ENCODE results near the gene SLFN12.

SLFN12 gene

DNA sequence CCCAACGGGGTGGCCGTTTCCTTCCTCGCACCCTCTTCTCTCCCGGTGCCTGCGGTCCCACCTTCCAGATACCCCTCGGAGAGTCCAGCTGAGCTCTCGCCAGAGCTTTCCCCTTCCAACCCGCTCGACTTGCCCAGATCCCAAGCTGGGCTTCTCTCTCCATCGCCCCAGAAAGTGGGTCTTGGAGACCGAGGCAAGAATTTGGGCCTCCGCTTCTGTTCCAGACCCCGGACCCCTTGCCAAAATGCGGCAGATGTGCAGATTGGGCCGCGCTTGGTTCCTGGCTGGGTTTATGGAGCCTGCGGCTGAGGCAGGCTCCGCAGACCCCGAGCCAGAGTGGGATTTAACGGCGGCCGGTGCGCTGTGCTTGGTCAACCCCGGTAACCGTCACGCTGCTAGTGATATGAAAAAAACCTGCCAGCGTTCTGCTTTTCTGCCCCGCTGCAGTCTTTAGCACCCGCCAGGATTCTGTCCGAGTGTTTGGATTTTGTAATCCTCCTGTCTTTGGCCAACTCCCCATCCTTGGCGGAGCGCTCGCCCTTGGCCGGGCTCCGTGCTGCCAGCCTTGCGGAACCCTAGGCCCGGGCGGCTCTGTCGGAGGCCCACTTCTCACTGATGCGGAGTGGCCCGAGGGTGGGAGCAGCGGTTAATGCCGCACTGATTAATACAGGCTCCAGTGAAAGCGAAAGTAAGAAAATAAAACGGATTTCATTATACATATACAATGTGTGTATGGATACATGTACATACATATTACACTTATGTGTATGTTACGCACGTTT is 58.1 kb downstream of the SLFN12 start:
- TF ChIP-seq, protein P1, sequence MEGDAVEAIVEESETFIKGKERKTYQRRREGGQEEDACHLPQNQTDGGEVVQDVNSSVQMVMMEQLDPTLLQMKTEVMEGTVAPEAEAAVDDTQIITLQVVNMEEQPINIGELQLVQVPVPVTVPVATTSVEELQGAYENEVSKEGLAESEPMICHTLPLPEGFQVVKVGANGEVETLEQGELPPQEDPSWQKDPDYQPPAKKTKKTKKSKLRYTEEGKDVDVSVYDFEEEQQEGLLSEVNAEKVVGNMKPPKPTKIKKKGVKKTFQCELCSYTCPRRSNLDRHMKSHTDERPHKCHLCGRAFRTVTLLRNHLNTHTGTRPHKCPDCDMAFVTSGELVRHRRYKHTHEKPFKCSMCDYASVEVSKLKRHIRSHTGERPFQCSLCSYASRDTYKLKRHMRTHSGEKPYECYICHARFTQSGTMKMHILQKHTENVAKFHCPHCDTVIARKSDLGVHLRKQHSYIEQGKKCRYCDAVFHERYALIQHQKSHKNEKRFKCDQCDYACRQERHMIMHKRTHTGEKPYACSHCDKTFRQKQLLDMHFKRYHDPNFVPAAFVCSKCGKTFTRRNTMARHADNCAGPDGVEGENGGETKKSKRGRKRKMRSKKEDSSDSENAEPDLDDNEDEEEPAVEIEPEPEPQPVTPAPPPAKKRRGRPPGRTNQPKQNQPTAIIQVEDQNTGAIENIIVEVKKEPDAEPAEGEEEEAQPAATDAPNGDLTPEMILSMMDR (IDR thresholded peaks at IDR 0.05) = no peak

DNA sequence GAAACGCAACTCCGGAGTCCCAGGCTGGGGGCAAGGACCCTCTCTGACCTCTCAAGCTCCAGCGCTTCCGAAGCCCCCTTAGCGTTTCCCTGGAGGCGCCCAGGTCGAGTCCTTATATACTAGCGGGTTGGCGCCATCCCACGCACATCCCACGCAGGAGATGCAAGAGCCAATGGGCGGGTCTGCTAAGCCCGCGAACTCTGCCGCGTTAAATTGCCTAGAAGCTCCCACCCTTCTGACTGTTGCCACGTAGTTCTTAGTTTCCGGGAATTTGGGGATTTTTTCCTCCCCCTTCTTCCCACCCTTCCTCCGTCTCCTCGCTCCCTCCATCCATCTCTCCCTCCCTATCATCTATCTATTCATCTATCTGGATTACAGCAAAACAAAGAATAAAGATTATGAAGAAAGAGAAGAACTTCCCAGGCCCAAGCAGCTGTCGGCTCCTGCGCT is 58.7 kb downstream of the SLFN12 start, which contains the start of gene SLFN11:
SLFN11 (minus strand) TSS at position 88 of the 450 bp plus-strand sequence. CDS start 9,814 bp downstream, outside the sequence.
- TF ChIP-seq, protein P1 (IDR thresholded peaks at IDR 0.05) = no peak

DNA sequence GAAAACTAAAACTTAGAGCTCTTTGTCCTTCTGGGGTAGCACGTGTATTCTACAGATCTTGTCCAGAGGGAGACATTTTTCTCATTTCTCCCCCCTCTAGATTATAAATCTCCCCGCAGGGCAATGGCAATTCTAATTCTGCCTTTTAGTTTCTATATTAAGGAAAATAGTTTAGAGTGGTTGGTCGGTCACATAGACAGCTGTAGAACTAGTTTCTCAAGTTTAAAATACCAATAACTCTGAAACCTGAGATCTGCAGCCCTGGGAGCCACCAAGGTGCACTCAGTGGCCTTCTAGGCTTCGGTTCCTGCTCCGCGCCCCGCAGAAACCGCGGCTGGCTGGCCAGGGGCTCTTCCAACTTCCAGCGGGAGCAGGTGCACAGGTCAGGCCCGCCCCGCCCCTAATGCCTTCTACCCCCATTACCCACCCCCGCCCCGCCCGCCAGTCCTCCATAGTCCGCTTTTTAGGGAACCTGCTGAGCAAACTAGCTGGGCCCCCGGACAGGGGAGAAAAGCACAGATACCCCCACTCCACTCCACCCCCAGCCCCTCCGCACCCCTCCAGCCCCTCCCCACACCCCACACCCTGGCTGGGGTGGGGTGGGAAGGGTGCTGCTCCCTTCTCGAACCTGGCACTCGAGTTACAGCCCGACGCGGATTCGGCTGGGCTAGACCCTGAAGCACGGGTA is 59.3 kb downstream of the SLFN12 start:
- TF ChIP-seq, protein P1 (IDR thresholded peaks at IDR 0.05) = no peak

DNA sequence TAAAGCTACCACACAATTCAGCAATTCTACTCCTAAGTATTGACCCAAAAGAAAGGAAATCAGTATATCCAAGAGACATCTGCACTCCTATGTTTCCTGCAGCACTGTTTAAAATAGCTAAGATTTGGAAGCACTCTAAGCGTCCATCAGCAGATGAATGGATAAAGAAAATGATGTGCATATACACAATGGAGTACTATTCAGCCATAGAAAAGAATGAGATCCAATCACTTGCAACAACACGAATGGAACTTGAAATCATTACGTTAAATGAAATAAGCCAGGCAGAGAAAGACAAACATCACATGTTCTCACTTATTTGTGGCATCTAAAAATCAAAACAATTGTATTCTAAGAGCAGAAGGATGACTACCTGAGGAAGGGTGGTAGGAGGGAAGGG is 60.4 kb downstream of the SLFN12 start:
- TF ChIP-seq, protein P1 (IDR thresholded peaks at IDR 0.05) = no peak

DNA sequence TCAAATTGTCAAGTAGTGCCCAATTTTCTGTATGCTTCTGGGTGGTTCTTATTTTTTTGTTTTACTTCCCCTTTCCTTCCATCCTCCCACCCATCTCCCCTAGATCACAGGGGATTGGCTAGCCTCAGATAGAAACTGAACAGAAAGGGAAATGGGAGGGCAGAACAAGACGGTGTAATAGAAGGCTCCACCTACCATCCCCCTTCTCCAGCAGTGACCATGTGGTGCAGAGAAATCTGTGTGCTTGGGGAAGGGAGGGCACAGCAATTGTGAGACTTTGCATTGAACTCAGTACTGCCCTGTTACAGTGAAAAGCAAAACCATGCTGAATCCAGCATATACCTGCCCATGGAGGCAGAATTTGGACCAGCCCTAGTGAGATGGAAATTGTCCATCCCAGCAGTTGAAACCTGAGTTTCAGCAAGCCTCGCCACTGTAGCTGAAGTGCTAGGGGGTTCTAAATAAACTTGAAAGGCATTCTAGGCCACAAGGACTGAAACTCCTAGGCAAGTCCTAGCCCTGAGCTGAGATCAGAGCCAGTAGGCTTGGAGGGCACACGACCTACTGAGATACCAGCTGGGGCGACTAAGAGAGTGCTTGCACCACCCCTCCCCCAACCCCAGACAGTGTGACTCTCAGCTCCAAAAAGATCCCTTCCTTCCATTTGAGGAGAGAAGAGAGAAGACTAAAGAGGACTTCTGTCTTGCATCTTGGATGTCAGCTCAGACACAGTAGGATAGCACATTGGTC is 64.0 kb downstream of the SLFN12 start:
- TF ChIP-seq, protein P1 (IDR thresholded peaks at IDR 0.05) = no peak

DNA sequence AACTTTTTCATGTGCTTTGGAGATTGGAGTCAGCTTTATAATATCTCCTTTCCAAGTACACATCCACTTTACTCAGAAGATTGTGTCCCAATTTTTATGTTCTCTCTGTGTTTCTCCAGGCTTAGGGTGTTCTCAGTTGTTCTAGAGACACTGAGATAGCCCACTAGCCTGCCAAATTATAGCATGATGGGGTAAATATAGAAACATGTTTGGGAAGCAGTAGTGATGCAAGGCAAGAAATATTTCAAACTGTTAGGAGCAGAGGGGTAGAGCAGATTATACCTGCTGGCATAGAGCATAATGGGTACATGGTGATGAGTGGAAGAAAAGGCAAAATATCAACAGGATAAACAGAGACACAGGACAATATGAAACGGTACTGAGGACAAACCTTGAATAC is 71.3 kb downstream of the SLFN12 start:
- TF ChIP-seq, protein P1 (IDR thresholded peaks at IDR 0.05) = no peak

Data from LNCAP (cell line).